Fibroblast of lung (primary cell): ENCODE data around the gene NUDT21. TPM values are rescaled to one million over a fixed set of nuclear protein-coding genes. Genes with fewer than 3 reads are reported as not detected.

Experiments used
- DNase-seq, 2 donors: peaks; one replicate each; pipeline versions ENCODE4 v3.0.0 to v3.0.0-alpha.2; 2010; ENCODE audit warnings: low read depth in 2 of 2
- H2AFZ ChIP-seq: 2 replicates; pipeline ENCODE4 v1.5.1; 2012; ENCODE audit warnings: low read length, control low read depth, inconsistent platforms
- H3K27ac ChIP-seq: 2 replicates; pipeline ENCODE4 v1.5.1; 2011; ENCODE audit warnings: low read length, control low read depth; ENCODE audit not compliant: insufficient read depth
- H3K27me3 ChIP-seq: 2 replicates; pipeline ENCODE4 v1.5.1; 2011; ENCODE audit warnings: mild to moderate bottlenecking, low read length; ENCODE audit not compliant: control insufficient read depth, insufficient read depth
- H3K36me3 ChIP-seq: 2 replicates; pipeline ENCODE4 v1.5.1; 2011; ENCODE audit warnings: low read length; ENCODE audit not compliant: control insufficient read depth, insufficient read depth
- H3K4me1 ChIP-seq: 2 replicates; pipeline ENCODE4 v1.5.1; 2011; ENCODE audit warnings: low read length; ENCODE audit not compliant: control insufficient read depth, insufficient read depth; ENCODE audit errors: extremely low read depth
- H3K4me2 ChIP-seq: 2 replicates; pipeline ENCODE4 v1.5.1; 2011; ENCODE audit warnings: low read length, control low read depth; ENCODE audit not compliant: insufficient read depth; ENCODE audit errors: extremely low read depth
- H3K4me3 ChIP-seq, 4 experiments: fragments of 200-600 bp in 1 of 4; sonication (generic) in 1 of 4; replicated peaks in 1 of 4; 2 replicates each; pipeline ENCODE4 v1.5.1; 2011 to 2016; ENCODE audit warnings: low read length in 4 of 4, low read depth in 3 of 4, mild to moderate bottlenecking in 3 of 4, control low read depth in 2 of 4, inconsistent platforms in 1 of 4, mixed read lengths in 1 of 4; ENCODE audit not compliant: insufficient read depth in 1 of 4; ENCODE audit errors: control extremely low read depth in 1 of 4
- H3K79me2 ChIP-seq: 2 replicates; pipeline ENCODE4 v1.5.1; 2012; ENCODE audit warnings: mild to moderate bottlenecking, low read length, inconsistent platforms; ENCODE audit not compliant: control insufficient read depth, insufficient read depth
- H3K9ac ChIP-seq: 2 replicates; pipeline ENCODE4 v1.5.1; 2011; ENCODE audit warnings: mild to moderate bottlenecking, low read length, control low read depth; ENCODE audit not compliant: insufficient read depth
- H3K9me3 ChIP-seq: 2 replicates; pipeline ENCODE4 v1.5.1; 2012; ENCODE audit warnings: low read depth, low read length; ENCODE audit not compliant: control insufficient read depth, insufficient read depth
- H4K20me1 ChIP-seq: 2 replicates; pipeline ENCODE4 v1.5.1; 2011; ENCODE audit warnings: low read length; ENCODE audit not compliant: control insufficient read depth, insufficient read depth; ENCODE audit errors: extremely low read depth
- EZH2 ChIP-seq: IDR thresholded peaks from 2 replicates; pipeline ENCODE4 v1.5.1; 2012; ENCODE audit warnings: low read length, control low read depth, mild to moderate bottlenecking; ENCODE audit errors: missing control alignments
- polyA plus RNA-seq, 2 donors: library from polyadenylated mRNA; depleted of rRNA in 1 of 2; stranded (reverse) in 1 of 2; unstranded in 1 of 2; fragments of >200 nt; gene quantifications; 2 replicates each; pipeline ENCODE4 v1.2.1, GENCODE V29; 2011 to 2012; ENCODE audit warnings: missing spikeins in 1 of 2
- total RNA-seq: library from RNA; depleted of rRNA; stranded (reverse); fragments of >200 nt; gene quantifications from 2 replicates; pipeline ENCODE4 v1.2.1, GENCODE V29; 2014
- TF ChIP-seq, protein P1 (sequence below), 2 donors: IDR thresholded peaks in 1 of 2; conservative IDR thresholded peaks in 1 of 2; 1 replicate in 1 of 2; 2 replicates in 1 of 2; pipeline ENCODE4 v1.5.1; 2011 to 2012; ENCODE audit warnings: low read length in 2 of 2, control low read depth in 1 of 2, inconsistent platforms in 1 of 2, low read depth in 1 of 2, mild to moderate bottlenecking in 1 of 2

NUDT21 gene
- total and polyA plus RNA-seq, 2 donors (not counting 1 experiment from before 2014, with no cell fraction given), result 69.9 to 132 TPM

DNA sequence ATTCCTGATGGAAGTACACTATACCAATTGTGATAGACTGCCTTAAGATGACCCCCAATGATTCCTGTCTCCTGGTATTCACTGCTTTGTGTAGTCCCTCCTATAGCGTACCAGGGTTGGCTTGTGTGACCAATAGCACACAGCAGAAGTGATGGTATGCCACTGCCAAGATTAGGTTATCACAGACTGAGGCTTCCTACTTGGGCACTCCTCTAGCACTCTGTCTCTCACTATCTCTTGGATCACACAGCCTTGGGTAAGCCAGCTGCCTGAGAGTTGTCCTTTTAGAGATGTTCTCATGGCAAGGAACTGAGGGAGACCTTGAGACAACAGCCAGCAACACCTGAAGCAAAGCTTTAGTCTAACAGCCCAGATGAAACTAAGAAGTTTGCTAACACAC lies 13.1 kb downstream of the NUDT21 start:
- H3K27me3 ChIP-seq, result no peaks in the 10 kb centered on the region

DNA sequence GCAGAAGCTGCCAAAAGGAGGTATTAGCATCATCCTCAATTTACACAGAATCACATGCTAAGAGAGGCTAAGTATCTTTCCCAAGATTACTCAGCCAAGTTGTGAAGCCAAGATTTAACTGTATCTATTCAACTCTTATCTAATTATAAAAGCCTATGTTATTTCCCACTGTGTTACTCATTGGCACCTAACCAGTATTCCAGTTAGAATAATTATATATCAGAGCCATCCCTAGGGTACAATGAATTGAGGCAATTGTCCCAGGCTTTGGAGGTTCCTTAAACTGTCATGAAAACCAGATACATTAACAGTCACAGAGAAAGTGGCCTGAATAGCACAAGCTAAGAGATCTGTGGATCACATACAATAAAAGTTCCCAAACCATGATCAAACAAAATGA lies 14.9 kb downstream of the NUDT21 start:
- DNase-seq, result no peak
- Histone ChIP-seq H2AFZ (no peak overlapping the region), H4K20me1 (no peaks in the 10 kb centered on the region), H3K36me3 (peaks cover 4% of the 10 kb centered on the region), H3K9ac (no peak overlapping the region), H3K4me1 (no peaks in the 10 kb centered on the region), H3K4me3 (no peak overlapping the region), H3K27me3 (no peaks in the 10 kb centered on the region), H3K27ac (no peak overlapping the region), H3K4me2 (no peak overlapping the region), H3K79me2 (no peaks in the 10 kb centered on the region), H3K9me3 (no peaks in the 10 kb centered on the region)
- no peak for TF ChIP-seq EZH2
- TF ChIP-seq, protein P1, sequence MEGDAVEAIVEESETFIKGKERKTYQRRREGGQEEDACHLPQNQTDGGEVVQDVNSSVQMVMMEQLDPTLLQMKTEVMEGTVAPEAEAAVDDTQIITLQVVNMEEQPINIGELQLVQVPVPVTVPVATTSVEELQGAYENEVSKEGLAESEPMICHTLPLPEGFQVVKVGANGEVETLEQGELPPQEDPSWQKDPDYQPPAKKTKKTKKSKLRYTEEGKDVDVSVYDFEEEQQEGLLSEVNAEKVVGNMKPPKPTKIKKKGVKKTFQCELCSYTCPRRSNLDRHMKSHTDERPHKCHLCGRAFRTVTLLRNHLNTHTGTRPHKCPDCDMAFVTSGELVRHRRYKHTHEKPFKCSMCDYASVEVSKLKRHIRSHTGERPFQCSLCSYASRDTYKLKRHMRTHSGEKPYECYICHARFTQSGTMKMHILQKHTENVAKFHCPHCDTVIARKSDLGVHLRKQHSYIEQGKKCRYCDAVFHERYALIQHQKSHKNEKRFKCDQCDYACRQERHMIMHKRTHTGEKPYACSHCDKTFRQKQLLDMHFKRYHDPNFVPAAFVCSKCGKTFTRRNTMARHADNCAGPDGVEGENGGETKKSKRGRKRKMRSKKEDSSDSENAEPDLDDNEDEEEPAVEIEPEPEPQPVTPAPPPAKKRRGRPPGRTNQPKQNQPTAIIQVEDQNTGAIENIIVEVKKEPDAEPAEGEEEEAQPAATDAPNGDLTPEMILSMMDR (conservative IDR thresholded peaks at IDR 0.05 in 1 of 2, IDR thresholded peaks at IDR 0.05 in 1 of 2; ENCODE audit: low read depth in 1 of 2, low read length in 2 of 2), result no peak

More for the DNA sequence above, 13.1 kb downstream of the NUDT21 start:
- no peaks in the 10 kb centered on the region for H3K9me3 ChIP-seq
- H4K20me1 ChIP-seq, result no peaks in the 10 kb centered on the region
- no peak overlapping the region for H3K27ac ChIP-seq
- no peak overlapping the region for H3K4me2 ChIP-seq
- DNase-seq, result no peak
- H3K9ac ChIP-seq, result no peak overlapping the region
- H3K36me3 ChIP-seq, result peaks cover 2% of the 10 kb centered on the region
- no peak overlapping the region for H2AFZ ChIP-seq
- no peak for TF ChIP-seq EZH2
- TF ChIP-seq, protein P1 (conservative IDR thresholded peaks at IDR 0.05 in 1 of 2, IDR thresholded peaks at IDR 0.05 in 1 of 2; ENCODE audit: low read depth in 1 of 2, low read length in 2 of 2), result no peak
- H3K4me3 ChIP-seq, result no peak overlapping the region
- no peaks in the 10 kb centered on the region for H3K79me2 ChIP-seq
- no peaks in the 10 kb centered on the region for H3K4me1 ChIP-seq

DNA sequence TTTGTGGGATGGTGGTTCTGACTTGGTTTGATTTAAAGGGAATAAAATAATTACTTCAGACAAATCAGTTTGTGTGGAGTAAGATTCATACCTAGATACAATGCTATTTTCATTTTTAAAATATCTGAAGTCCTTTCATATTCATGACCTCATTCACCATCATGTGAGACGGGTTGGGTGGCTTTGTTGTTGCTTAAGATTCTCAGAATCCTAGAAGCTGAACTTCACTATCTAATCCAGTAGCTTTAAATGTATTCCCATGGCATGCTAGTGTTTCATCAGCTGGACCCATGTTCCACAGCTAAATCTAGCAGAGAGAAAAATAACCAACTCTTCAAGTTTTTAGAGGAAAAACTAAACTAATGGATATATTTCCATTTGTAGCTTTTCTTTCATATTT lies 23.0 kb downstream of the NUDT21 start:
- no peak for TF ChIP-seq EZH2
- TF ChIP-seq, protein P1 (conservative IDR thresholded peaks at IDR 0.05 in 1 of 2, IDR thresholded peaks at IDR 0.05 in 1 of 2; ENCODE audit: low read depth in 1 of 2, low read length in 2 of 2), result no peak

More for the DNA sequence above, 23.0 kb downstream of the NUDT21 start:
- Histone ChIP-seq H3K4me3 (no peak overlapping the region), H3K36me3 (peaks cover 2% of the 10 kb centered on the region), H3K9me3 (no peaks in the 10 kb centered on the region), H3K4me1 (peaks cover 3% of the 10 kb centered on the region), H3K4me2 (no peak overlapping the region), H2AFZ (no peak overlapping the region), H3K27me3 (no peaks in the 10 kb centered on the region), H3K9ac (no peak overlapping the region), H4K20me1 (no peaks in the 10 kb centered on the region), H3K79me2 (peaks cover 17% of the 10 kb centered on the region), H3K27ac (no peak overlapping the region)
- peak in 1 of 2 donors; percentile 4 for DNase-seq
